HL-60/S4 treated with phorbol 12-myristate 13-acetate at 8.2 ng/mL for 4 days and 3 days (cell line): ENCODE data around the gene PRUNE2.

Experiments used
- in situ Hi-C: fragments of 300-500 bp; cut with MboI; formaldehyde crosslinking; loops from 2 replicates; pipeline ENCODE4 v1.15.0; 2022; ENCODE audit warnings: low sequenced_read_pairs

PRUNE2 gene

DNA sequence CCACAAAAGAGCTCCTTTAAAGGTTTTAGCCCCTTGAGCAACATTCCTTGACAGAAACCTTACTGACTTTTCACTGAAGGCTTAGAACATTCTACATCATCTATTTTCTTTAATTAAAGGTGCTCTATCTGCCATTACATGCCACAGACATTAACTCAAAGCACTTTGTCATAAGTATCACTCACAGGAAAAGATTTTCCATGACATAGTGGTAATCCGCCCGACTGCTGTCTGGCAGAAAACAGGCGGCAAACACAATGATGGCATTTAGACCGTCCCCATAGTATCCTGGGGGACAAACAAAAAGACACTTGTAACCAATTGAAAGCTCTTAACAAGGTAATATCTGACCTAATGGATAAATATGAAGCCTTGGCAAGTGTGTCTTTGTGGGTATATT, 267.9 kb downstream of the PRUNE2 start:
- in situ Hi-C loops: no loop called here

DNA sequence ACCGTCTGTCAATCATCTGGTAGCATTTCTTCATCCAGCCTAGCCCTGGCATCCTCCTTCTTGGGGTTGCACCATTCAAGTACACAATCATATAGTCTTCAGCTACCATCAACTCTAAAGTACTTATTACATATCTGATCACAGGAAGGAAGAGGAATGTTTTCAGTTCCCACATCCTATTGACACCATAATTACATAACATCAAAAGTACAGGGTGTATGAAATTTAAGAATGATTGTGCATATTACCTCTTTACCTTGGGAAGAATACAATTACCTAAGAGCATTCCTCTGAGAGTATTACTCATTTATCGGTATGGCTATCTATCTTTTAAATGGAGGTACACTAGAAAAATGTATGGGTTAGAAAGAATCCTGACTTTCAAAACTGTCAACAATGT, 268.5 kb downstream of the PRUNE2 start:
- in situ Hi-C loops: no loop called here

DNA sequence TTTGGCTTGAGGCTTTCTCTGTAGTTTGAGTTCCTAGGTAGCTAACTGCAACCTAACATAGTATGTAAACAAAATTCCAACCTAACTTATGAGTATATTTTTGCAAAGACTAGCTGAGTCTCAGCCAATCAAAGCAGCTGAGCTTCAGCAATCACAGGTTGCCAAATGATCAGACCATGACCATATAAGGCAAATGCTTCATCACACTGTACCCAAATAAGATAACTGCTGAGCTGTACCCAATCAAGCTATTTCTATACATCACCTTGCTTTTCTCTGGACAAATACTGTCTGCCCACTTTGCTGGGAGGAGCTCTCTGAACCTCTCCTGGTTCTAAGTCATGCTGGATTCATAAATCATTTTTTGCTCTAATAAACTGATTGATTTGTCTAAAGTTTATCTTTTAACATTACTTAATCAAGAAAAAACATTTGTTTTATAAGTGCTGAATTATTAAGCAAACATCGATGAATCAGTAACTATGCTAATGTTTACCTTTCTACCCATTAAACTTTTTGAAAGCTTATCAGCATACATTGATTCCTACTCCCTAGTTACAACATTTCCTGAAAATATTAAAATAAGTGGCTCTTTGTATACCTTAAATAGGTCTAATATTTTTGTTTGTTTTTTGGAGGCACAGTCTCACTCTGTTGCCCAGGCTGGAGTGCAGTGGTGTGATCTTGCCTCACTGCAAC, 271.4 kb downstream of the PRUNE2 start:
- in situ Hi-C loops: no loop called here

DNA sequence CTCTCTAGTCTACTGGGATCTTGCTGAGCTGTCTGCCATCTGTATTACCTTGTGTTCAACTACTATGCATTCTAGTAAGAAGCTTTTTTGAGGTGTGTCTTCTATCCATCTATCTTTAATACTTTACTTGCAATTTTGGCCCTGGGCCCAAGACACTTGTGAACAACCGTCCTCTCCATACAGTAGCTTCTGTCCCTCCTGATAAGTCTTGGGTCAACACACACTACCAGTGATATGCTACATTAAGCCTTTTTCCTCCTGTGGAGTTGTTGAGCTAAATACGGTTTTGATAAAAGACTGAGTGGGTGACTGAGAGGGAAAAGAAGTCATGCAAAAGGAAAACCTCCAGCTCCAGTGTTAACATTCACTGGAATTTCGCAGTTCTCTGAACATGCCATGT, 275.0 kb downstream of the PRUNE2 start:
- in situ Hi-C loops: no loop called here

DNA sequence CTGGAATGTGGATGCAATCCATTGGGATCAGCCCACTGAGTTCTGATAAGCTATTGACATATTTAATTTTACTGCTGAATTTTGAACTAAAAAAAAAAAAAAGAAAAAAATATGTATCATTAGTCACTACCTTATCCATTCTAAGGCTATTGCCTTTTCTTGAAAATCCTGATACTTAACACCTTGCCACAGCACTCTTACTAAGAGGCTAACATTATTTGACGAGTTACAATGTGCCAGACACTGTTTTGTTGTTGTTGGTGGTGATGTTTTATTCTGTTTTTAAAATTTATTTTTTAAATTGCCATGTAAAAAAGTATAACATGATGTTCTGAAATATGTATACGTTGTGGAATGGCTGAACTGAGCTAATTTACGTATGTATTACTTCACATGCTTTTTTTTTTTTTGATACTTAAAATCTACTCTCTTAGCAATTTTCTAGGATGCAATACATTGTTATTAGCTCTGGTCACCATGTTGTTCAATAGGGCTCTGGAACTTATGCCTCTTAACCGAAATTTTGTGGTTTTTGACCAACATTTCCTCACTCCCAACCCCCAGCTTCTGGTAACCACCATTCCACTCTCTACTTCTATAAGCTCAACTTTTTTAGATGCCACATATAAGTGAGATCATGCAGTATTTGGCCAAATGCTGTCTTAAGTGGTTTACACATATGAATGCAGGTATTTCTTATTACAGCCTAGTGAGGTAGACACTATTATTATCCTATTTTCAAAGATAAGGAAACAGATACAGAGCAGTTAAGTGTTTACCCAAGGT, 276.5 kb downstream of the PRUNE2 start:
- in situ Hi-C loops: no loop called here

DNA sequence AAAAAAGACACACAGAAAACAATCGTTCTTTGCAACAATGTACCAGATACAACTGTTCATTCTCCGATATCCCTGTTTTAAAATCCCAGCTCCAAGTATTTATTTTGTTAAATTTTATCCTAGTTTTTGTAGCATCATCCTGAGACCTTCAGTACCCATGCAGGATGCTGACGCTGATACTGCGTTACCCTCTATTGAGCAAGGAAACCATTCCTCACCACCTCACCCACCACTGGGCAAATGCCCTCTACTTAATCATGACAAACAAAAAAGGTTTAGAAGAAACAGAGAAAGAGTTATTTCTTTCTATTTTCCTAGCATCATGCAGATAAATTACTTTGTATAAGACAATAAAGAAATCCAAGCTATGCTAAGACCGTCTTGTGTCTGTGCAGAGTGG, 277.8 kb downstream of the PRUNE2 start:
- in situ Hi-C loops: no loop called here

DNA sequence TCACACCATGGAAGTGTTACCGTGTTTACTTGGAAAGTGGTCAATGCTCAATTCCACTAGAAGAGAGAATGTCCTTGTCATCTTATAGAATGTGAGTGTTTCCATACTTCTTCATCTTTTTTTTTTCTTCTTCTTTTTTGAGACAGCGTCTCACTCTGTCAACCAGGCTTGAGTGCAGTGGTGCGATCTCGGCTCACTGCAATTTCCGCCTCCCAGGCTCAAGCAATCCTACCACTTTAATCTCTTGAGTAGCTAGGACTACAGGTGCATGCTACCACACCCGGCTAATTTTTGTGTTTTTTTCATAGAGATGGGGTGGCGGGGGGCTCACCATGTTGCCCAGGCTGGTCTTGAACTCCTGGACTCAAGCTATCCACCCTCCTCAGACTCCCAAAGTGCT, 278.9 kb downstream of the PRUNE2 start:
- in situ Hi-C loops: no loop called here

DNA sequence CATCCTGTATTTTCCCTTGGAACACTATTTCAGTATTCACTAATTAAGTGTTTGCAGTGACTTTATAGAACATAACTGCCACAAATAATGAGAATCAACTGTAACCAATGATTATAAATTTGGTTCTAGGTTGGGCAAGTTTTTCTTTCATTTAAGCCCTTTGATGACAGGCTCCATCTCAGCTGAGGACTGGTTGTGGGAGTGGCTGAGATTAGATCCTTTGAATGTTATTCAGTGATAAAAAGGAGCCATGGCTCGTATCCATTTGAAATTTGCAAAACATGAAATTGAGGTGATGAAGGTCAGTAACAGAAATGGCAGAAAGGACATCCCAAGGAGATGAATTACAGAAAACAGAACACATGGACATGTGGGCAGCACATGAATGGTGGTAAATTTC, 279.8 kb downstream of the PRUNE2 start:
- in situ Hi-C loops: no loop called here

DNA sequence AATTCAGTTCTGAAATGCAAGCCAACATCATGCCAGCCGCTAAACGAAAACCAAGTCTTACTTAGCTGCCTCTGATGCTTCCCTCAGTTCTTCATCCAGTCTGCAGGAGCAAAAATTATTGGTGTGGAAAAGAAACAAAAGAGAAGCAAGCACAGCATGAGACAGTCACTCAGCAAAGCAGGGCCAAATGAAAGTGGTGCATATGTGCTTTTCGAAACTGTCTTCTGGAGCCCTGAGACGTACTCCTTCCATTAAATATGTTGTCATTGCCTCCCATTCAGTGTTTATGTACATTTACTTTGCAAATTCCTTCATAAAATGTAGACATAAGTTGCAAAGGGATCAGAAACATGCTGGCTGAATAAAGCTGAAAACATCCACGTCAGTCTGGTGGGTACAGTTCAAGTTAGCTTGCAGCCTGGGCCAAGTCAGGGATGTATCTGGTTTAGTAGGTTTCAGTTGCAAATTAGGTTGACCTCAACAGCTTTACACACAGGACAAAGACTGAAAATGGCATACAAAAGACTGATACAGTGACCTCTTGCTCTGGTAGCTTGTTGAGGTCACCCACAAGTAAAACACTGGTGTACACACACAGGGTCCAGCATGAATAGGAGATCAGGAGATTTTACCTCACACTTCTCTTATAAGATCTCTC, 281.4 kb downstream of the PRUNE2 start:
- in situ Hi-C loops: no loop called here

DNA sequence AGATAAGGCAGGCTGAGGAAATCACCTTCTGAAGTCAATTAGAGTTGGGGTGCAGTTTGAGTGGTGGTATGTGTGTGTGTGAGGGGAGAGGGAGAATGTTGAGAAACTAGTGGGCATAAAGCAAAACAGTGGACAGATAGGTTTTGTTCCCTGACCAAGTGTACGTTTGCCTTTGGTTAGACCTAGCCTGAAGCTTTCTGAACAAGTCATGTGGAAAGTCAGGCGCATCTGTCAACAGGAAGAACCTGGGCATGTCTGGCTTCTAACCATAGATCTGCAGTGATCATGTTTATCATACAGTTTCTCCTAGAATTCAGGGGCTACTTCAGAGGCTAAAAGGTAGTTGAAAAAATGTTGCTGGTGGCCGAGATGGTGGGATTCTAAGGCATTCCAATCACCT, 284.9 kb downstream of the PRUNE2 start:
- in situ Hi-C loops: no loop called here

DNA sequence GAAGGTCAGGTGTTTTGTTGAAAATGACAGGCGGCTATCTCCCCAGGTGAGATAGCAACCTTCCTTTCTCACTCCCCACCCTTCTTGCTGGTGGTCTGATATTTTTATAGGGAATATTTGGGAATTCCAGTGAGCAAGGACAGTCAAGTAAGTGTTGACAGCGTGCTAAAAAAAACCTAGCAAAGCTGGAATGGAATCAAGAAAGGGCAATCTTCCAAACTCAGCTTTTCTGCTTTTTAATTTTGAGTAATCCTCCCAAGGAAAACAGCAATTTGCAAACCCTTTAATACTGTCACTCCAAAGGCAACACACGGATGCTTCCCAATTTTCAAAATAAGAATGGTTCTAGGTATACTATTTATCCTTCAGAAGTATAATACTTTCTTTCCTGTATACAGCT, 285.3 kb downstream of the PRUNE2 start:
- in situ Hi-C loops: no loop called here

DNA sequence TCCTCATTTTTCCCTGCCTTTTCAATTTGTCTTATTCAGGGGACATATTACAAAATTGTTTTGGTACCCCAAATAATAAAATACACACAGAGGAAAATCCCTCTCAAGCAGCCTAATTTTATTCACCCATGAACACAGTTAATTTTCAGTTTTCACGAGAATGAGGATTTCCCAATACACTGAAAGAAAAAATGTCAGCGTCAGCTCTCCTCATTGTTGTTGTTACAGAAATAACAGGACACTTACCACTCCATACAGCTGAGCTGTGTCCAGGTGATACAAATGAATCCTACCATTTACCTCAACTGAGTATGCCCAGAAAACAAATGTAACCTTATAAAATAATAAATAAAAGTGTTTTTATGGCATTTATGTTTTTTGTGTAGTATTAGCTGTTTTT, 286.3 kb downstream of the PRUNE2 start:
- in situ Hi-C loops: no loop called here

DNA sequence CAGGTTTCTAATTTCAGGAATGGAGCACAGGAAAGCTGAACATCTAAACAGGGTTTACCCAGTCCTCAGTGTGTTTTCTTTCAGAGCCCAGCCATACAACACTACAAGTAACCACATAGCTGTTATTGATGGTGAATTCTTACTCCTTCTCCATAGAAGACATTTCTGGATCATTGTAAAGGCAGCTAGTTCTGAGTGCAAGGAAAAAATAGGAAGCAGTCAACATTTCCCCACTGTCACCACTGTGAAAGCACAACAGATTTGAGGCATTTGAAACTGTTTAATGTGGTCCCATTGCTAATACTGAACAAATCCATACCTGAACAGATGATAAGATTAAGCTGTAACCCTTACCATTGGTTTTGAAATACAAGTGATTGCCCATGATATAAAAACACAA, 286.7 kb downstream of the PRUNE2 start:
- in situ Hi-C loops: no loop called here

DNA sequence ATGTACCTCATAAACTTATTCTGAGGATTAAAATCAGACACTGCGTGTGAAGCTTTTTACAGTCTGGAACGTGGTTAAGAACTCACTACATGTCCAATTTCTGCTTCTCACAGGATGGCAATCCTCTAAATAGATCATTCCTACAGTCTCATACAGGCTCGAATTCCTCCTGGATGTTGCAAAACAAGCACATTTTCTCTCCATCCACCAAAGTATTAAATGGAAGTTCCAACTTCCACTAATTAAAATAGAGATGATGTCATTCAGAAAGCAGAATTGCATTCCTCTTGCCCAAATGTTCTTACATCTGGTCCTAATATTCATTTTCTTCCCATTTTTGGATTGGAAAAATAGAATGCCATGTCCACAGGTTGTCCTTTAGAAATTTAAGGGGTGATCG, 287.2 kb downstream of the PRUNE2 start:
- in situ Hi-C loops: no loop called here

DNA sequence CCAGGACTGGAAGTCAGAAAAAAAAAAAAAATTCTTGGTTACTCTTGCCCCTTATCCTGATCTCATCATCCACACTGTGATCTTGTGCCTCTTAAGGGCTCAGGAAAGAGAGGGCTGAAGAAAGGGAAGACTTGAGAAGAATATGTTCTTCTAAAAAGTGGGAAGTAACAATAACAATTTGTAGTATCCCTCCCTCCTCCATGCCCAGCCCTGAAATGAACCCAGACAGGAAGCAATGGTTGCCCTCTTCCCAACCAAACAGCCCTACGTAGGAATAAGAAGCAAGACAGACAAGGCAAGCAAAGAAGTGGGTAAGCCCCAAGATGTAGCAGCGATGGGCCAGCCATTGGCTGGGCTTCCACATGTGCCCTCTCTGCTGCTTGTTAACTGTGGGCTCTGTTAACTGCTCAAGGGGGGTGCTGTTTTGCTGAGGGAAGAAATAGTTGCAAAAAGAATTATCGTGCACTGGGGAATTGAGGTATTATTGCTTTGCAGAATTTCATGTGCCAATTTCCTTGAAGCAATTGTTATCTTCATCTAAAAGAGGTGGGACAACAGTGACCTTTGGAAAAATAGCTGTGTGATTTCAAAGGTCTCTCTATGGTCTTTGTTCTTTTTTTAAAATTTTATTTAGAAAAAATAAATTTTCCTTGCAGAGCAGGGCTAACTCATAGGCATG, 288.3 kb downstream of the PRUNE2 start:
- in situ Hi-C loops: no loop called here

DNA sequence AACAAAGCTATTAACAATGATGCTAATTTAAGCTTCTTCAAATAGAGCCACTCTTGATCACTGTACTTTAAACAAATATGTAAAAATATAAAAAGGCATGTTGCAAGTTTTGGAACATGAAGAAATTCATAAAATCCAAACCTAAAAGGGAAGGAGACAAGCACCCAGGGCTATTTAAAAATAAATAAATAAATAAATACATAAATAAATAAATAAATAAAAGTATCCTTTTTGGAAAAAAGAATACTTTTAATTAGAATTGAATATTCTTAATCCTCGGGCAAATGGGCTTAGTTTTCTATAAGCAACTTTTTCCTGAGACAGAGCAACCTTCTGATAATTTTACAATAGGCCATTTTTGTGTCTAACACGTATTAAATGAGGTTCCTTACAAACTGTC, 289.1 kb downstream of the PRUNE2 start:
- in situ Hi-C loops: no loop called here

DNA sequence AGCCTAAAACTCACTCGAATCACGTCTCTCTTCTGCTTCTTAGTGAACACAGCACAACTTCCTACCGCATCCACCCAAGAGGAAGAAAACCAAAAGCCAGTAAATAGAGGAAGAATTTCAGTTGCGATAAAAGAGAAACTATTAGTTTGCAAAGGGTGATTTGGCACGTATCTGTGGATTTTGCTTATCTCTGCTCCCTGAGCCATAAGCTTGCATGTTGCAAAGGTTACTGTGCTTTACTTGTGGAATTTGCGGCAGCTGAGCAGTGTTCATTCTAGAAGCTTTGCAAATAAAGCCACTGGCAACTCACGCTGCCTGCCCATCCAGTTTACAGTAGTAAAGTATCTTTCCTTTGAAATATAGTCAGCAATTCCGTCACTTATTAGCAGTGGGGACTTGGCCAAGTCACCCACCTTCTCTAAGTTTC, 290.7 kb downstream of the PRUNE2 start:
- in situ Hi-C loops: no loop called here

DNA sequence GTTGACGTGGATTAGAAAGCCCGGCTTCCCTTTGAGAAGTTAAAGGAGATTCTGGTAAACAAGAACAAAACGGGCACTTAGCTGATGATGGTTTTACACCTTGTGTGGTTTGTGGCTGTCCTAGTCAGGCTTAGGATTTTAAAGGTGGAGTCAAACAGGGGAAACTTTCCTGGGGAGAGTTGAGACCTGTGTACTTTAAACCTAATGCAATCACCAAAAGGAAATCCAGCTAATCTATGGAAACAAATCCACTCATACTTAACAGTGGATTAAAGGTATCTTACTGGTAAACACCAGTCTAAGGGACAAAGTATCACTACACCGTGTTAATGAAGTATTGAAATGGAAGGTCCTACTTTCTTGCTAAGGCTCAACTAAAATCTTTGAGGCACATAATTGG, 291.9 kb downstream of the PRUNE2 start:
- in situ Hi-C loops: no loop called here

DNA sequence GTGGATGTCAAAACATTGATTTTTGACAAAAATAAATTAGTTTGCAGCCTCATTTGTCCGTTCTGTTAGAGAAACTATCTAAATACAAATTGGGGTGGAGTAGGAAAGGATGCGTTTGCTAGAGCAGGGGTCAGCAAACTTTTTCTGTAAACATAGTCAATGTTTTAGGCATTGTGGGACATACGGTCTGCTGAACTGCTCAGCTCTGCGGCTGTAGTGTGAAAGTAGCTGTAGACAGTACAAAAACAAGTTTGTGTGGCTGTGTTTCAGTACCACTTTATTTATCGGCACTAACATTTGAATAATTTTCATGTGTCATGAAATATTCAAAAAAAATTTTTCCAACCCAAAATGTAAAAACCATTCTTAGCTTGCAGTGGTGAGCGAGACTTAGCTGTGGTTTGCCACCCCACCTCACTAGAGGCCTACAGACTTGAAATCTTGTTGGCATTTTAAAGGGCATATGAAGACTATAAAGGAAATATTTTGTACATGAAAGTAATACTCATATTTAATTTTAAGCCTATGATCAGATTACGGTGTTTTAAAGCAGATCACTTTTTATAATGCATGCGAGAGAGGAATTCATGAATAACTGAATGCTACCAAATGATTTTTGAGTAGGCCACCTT, 292.6 kb downstream of the PRUNE2 start:
- in situ Hi-C loops: no loop called here

DNA sequence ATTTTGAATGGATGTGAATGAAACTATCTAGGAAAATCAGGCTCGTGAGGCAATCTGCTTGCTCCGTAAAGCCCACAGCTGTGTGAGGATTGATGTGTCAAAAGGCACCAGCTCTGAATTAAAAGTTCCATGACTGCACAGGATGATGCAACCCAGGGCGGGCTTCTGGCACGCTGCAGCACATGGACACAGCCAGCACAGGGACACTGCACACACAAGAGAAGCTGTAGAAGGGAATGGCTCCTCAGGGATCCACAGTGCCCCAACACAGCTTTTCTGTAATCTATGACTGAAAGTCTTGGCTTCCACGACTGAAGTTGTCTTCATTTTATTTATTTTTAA, 295.9 kb downstream of the PRUNE2 start:
- in situ Hi-C loops: no loop called here
